ENCODE data around the gene PTGFRN. TPM values are rescaled to one million over a fixed set of nuclear protein-coding genes. Genes with fewer than 3 reads are reported as not detected.

Gene PTGFRN
- total RNA-seq, 1 donor from 2014 or later: 81.5 TPM

- intact Hi-C loops (cut with DNase I): loop anchor here (5.0 kb wide), 1 partner anchor 35 kb away; no protein-coding TSS in a partner anchor
- DNase-seq (no peak), ATAC-seq (ENCODE audit: poor library complexity) (no peak)
These were observed 2.2 kb downstream of the PTGFRN start for GRCh38 chr1:116911779-116912469.

- ATAC-seq (ENCODE audit: poor library complexity) (no peak), DNase-seq (no peak)
- intact Hi-C loops (cut with DNase I): loop anchor here (5.0 kb wide), 1 partner anchor 34 kb away; no protein-coding TSS in a partner anchor
These were observed 3.1 kb downstream of the PTGFRN start for GRCh38 chr1:116912846-116913245.

GRCh38 chr1:116913941-116914340 lies 4.2 kb downstream of the PTGFRN start:
- DNase-seq (no peak), ATAC-seq (ENCODE audit: poor library complexity) (no peak)
- intact Hi-C loops (cut with DNase I): loop anchor here (5.0 kb wide), 1 partner anchor 33 kb away; no protein-coding TSS in a partner anchor

GRCh38 chr1:116914667-116915066 lies 5.0 kb downstream of the PTGFRN start:
- ATAC-seq (ENCODE audit: poor library complexity) (peak; percentile 22), DNase-seq (no peak)
- intact Hi-C loops (cut with DNase I): loop anchor here (5.0 kb wide), 1 partner anchor 33 kb away; no protein-coding TSS in a partner anchor

- intact Hi-C loops (cut with DNase I): no loop called here
- DNase-seq (no peak), ATAC-seq (ENCODE audit: poor library complexity) (peak; percentile 41)
These were observed 5.5 kb downstream of the PTGFRN start for GRCh38 chr1:116915086-116915661.

- no peak for DNase-seq
- no peak for ATAC-seq (ENCODE audit: poor library complexity)
- intact Hi-C loops (cut with DNase I): no loop called here
These were observed 6.3 kb downstream of the PTGFRN start for GRCh38 chr1:116916002-116916401.

GRCh38 chr1:116916533-116917445 lies 7.1 kb downstream of the PTGFRN start:
- intact Hi-C loops (cut with DNase I): no loop called here
- peak; percentile 37 for ATAC-seq (ENCODE audit: poor library complexity)
- no peak for DNase-seq

GRCh38 chr1:116918714-116919357 lies 9.1 kb downstream of the PTGFRN start:
- DNase-seq (no peak), ATAC-seq (ENCODE audit: poor library complexity) (no peak)
- intact Hi-C loops (cut with DNase I): no loop called here

- intact Hi-C loops (cut with DNase I): no loop called here
- no peak for DNase-seq
- ATAC-seq (ENCODE audit: poor library complexity): peak; percentile 23
These were observed 10.1 kb downstream of the PTGFRN start for GRCh38 chr1:116919802-116920201.

- intact Hi-C loops (cut with DNase I): no loop called here
- no peak for DNase-seq
- ATAC-seq (ENCODE audit: poor library complexity): no peak
These were observed 10.5 kb downstream of the PTGFRN start for GRCh38 chr1:116920211-116920610.

GRCh38 chr1:116921301-116921885 lies 11.7 kb downstream of the PTGFRN start:
- DNase-seq: no peak
- intact Hi-C loops (cut with DNase I): no loop called here
- no peak for ATAC-seq (ENCODE audit: poor library complexity)

GRCh38 chr1:116921937-116922336 lies 12.2 kb downstream of the PTGFRN start:
- no peak for DNase-seq
- peak; percentile 40 for ATAC-seq (ENCODE audit: poor library complexity)
- intact Hi-C loops (cut with DNase I): no loop called here

- intact Hi-C loops (cut with DNase I): no loop called here
- no peak for DNase-seq
- ATAC-seq (ENCODE audit: poor library complexity): no peak
These were observed 13.7 kb downstream of the PTGFRN start for GRCh38 chr1:116923421-116923820.

GRCh38 chr1:116927049-116927798 lies 17.5 kb downstream of the PTGFRN start:
- DNase-seq: no peak
- intact Hi-C loops (cut with DNase I): no loop called here
- ATAC-seq (ENCODE audit: poor library complexity): no peak

GRCh38 chr1:116929961-116930592 lies 20.4 kb downstream of the PTGFRN start:
- ATAC-seq (ENCODE audit: poor library complexity) (no peak), DNase-seq (no peak)
- intact Hi-C loops (cut with DNase I): no loop called here

- ATAC-seq (ENCODE audit: poor library complexity) (no peak), DNase-seq (no peak)
- intact Hi-C loops (cut with DNase I): no loop called here
These were observed 21.6 kb downstream of the PTGFRN start for GRCh38 chr1:116931016-116931918.
